Measurements from ENCODE around the gene PIP4K2A.

GRCh38 chr10:22623633-22624253, 90.6 kb downstream of the PIP4K2A start:
- TF ChIP-seq POLR2A (IDR thresholded peaks at IDR 0.05) = no peak
- TF ChIP-seq, protein P1, sequence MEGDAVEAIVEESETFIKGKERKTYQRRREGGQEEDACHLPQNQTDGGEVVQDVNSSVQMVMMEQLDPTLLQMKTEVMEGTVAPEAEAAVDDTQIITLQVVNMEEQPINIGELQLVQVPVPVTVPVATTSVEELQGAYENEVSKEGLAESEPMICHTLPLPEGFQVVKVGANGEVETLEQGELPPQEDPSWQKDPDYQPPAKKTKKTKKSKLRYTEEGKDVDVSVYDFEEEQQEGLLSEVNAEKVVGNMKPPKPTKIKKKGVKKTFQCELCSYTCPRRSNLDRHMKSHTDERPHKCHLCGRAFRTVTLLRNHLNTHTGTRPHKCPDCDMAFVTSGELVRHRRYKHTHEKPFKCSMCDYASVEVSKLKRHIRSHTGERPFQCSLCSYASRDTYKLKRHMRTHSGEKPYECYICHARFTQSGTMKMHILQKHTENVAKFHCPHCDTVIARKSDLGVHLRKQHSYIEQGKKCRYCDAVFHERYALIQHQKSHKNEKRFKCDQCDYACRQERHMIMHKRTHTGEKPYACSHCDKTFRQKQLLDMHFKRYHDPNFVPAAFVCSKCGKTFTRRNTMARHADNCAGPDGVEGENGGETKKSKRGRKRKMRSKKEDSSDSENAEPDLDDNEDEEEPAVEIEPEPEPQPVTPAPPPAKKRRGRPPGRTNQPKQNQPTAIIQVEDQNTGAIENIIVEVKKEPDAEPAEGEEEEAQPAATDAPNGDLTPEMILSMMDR (IDR thresholded peaks at IDR 0.05) = no peak
